GM18520 (cell line): ENCODE results near the gene NRG3.

Experiments used
- ATAC-seq: cut with Tn5 transposase; IDR thresholded peaks from one replicate; pipeline ENCODE4 v1.9.1; 2021; ENCODE audit not compliant: unreplicated experiment

NRG3 gene

DNA sequence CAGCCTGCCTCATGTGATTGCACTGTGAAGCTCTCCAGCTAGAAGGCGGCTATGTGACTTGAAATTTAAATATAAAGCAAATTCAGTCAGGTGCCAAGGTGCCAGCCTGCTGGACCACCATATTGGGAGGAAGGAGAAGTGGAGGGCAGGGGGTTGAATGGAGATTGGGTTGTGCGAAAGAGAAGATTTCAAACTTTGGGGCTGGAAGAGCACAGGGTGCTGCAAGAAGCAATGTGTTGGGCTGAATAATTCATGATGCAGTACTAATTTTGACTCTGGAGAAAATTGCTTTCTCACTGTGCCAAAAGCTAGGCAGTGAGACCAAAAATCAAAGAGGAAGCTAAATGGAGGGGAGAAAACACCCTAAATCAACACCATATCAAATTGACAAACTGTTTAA, 335.3 kb downstream of the NRG3 start:
- no peak for ATAC-seq

DNA sequence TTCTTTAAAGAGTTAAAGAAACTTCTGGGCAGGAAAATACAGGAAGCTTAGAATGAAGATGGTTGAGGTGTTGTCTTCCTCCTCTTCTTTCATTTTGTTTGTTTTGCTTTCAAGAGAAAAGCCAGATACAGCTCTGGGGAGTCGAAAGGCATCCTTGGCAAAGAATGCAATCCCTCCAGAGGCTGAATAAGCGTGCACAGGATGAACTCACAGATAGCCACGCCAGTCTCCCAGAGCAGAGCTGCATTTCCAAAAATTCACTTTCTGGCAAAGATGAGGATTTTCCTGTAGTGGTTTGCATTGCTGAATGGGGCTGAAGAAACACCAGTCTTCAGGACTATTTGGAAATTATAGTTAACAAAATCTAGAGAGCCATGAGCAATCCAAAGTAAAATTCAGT, 336.4 kb downstream of the NRG3 start:
- ATAC-seq, result no peak

DNA sequence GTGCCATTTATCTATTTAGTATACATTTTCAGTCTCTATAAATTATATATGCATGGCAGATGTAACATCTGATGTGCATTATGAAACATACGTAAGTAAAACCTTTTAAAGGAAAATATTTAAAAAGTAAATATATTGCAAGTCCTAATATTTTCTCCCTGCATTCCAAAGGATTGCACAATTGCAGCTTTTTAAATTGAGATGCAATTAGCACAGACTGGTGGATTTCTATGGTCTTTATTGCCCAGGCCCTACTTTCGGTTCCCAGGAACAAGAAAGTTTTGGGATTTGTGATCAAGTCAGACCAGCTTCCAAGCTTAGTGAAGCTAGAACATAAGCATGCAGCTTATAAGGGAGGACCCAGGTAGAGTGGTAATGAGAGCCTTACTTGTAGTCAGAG, 337.8 kb downstream of the NRG3 start:
- no peak for ATAC-seq

DNA sequence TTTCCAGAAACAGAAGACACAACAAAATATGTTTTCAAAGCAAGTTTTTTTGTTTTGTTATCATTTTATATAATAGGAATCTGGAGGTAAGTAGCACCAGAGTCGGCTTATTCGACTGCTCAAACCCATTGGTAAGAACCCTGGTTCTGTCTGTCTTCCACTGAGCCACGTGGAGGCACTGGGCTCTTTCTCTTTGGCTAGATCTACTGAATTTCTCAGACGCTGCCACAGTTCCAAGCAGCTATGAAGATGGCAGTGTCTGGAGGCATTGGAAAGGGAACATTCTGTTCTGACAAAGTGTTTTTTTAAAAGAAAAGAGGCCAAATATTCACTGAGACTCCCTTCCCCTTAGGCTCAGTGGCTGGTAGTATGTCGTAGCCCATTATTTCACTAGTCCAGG, 338.8 kb downstream of the NRG3 start:
- ATAC-seq, result no peak

DNA sequence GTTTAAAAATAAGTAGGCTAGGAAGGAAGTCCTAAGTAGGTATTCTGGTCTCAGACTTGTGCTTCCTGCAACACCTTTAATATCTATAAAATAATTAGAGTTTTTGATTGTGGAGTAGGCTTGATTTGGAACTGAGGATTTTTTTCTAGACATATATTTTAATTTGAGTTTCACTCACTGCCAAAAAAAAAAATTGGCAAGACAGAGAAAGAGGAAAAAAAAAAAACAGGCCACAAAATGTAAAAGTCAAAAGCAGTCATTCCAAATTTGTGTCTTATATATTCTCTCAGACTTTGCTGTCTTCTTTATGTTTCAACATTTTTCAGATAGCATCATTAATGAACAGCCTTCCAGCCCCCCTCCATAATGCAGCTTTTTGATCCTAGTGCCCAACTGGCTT, 346.1 kb downstream of the NRG3 start:
- no peak for ATAC-seq

DNA sequence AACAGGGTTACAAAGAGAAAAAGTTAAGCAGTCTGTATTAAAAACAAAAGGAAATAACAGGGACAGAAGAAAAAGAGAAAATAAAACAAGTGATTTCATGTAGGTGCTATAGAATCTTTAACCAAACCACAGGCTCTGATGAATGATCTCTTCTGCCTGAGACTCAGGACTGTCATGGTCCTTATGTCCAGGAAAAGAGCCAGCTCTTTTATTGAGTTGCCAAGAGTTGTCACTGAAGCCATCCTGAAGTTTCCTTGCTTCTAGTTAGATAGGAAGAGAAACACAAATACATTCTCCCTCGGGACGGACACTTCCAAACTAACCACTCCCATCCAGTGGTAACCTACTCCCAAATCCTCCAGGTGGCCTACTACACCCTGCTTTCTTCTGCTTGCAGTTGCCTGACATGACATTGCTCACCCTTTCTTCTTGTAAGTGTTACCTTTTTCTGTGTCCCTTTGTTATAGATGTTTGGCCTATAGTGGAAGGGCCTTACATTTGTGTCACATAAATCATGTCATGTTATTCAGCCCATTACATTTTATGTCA, 346.7 kb downstream of the NRG3 start:
- ATAC-seq, result no peak

DNA sequence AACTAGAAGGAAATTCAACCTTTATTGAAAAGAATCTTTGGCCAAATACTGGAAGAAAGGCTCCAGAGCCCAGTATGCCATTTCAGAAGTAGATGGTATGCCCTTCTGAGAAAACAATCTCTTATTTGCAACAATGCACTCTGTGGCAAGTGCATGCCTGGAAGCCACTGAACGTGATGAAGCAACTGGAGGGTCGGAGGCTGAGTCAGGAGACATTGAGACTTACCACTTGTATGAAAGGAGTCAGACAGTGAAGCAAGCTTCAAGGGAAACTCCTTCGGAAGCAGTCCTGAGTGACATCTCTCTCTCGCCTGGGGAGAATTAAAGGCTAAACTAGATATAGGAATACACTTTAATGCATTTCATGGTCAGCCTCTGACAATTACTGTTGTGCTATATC, 353.7 kb downstream of the NRG3 start:
- ATAC-seq, result no peak

DNA sequence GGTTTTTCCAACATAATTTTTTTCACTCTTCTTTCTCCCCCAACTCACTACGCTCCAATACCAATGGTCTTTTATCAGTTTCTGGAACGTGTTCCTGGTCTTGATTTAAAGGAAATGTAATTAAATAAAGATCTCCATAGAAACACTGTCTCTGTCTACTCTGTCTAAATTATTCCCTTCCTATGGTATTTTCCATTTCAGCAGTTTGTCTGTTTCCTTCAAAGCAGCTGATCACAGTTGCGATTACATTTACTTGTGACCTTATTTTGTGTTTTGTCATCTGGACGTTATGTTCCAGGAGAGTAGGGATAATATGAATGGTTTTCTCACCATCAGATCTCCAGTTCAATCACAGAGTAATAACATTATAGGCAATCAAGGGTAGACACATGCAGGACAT, 359.2 kb downstream of the NRG3 start:
- ATAC-seq, result no peak

DNA sequence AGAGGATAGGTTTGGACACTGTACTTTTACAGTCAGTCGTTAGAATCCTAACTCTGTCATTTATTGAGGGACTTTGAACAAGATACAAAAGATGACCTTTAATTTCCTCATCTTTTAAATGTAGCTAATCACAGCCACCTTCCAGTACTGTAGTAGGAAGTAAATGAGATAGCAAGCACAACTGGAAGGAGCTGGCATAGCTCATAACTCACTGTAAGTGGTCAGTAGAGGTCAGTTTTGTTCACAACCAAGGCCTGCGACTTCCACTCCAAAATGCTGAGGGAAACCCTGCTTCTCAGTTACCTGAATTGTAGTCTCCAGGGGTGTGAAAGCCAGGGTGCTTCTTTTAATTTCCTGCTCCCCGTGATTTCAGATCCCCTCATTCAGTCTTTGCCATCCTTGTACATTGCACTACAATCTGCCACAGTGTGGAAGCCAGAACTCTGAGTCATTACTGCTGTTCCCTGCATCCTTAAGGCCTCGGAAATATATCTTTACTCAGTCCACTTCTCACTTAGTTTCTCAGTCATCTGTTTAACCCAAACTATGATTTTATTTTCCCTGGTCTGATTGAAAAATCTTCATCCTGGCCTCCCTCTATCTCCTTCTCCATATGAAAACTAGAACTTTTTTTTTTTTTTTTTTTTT, 361.2 kb downstream of the NRG3 start:
- ATAC-seq, result no peak

DNA sequence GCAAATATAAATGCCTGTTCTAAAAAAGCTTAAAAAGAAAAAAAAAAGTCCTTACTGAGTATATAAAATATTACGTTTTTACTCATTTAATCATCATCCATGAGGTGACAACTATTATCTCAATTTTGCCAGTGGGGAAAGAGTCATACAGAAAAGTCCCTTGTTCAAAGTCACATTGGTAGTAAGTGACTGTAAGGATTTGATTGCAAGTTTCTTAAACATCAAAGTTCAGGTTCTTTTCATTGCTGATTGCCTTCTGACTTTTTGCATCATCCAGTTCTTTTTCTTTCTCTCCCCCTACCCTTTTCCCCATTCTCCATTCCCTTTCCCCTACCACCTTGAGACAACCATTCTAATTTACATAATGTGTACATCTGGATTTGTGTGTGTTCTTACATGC, 363.3 kb downstream of the NRG3 start:
- no peak for ATAC-seq

DNA sequence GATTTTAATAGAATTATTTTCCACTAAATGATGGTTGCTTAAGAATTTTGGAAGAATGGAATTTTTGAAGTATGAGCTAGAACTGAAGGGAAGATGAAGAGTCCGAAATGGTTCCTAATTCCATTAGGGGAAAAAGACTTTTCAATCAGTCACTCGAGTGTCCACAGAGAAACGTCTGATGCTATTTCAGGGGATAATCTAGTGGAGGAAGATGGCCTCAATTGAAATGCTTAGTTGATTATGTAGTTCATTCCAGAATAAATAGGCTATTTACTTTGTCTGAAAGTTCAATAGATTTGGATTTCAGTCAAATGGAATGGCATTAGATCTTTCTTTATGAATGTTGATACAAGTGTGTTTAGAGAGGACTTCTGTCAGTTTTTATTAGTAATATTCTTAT, 365.4 kb downstream of the NRG3 start:
- no peak for ATAC-seq

DNA sequence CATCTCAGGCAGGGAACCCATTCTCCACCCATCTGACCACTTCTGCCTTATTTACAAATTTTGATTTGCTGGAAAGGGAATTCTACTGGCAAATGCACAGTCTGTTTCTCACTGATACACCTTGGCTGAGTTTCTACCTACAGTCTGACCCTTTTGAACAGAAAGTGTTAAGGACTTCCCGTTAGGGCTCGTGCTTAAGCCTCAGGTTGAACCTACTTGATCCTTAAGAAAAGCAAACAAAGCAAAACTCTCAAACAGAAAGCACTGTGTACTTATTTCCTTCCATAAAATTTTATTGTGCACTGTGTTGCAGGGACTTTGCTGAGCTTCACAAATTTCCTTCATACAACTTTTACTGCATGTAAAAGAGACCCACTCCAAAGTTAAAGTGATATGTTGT, 367.8 kb downstream of the NRG3 start:
- no peak for ATAC-seq

DNA sequence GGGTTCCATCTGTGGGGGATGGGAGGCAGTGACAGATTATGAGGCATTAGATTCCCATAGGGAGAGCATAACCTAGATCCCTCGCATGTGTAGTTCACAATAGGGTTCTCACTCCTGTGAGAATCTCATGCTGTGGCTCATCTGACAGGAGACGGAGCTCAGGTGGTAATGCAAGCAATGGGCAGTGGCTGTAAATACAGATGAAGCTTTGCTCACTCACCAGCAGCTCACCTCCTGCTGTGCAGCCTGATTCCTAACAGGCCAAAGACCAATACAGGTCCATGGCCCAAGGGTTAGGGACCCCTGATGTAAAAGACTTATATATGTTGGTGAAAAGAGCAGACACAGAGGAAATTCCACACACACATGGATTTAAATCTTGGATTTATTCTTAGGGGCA, 370.2 kb downstream of the NRG3 start:
- ATAC-seq, result no peak

DNA sequence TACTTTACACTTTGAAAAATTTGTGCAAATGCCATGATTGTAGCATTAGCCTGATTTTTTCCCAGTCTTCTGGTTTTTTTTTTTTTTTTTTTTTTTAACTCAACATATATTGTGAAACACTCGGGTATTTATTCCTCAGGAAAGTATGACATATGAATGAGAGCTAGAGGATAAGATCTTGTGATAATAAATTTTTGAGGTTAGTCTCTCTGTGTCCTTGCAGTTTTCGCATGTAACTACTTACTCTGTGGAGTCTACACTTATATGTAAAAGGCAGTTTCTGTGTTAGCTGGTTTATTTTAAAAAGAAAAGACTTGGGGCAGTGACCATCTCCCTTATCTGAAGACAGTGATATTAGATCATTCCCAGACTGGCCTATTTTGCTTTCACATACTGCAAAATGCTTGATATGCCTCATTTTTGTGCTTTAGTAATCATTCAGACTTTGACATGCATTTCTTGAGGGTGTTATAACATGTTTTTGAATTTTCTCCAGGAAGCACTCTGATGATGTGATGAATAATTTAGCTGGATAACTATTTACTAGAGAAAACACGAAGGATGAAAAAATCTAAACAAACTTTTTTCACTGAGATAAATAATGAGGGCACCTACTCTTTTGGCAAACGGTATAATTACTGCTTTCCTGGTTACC, 371.0 kb downstream of the NRG3 start:
- ATAC-seq, result no peak

DNA sequence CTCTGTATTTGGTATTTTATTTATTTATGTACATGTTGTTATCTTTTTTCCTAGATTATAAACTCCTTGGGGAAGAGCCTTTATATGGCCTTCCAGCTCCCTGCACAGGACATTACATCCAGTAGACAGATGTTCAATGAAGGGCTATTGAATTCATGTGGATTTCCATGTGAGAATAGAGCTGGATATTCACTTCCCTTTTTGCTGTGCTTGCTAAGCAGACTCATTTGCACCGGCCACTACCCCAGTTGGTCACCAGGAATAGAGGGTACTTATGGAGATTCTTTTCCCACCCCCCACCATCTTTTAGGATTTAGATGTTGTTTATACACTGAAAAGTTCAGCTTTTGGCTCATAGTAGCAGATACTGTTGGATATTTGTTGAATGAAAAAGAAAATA, 374.1 kb downstream of the NRG3 start:
- ATAC-seq, result no peak

DNA sequence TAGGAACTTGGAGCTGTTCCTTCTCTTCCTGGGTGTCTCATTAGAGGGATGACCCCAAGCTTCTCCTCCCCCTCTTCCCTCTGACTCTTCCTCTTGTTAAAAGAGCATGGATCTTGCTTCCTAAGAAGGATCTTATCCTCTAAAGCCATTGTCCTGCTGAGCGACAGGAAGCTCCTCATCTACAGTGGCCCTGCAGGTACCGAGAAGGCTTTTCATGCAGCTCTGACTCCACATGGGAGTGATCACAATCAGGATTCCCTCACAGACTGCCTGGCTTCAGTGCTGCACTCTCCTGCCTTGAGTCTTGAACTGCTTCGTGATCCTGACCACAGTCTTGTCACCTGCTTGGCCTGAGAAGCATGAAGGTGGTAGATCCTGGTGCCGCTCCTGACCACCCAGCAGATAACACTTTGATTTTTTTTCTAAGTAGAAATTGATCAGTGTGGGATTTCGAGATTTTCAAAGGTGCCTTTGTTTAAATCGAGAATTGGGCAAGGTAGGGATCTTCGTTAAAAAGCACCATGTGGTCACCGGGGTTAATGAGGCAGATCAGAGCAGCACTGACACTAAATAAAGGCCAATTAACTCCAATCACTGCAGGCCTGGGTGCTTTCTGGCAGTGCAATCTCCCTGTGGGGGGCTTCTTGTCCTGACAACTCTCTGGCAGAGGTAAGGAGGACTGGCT, 376.4 kb downstream of the NRG3 start:
- ATAC-seq, result no peak

DNA sequence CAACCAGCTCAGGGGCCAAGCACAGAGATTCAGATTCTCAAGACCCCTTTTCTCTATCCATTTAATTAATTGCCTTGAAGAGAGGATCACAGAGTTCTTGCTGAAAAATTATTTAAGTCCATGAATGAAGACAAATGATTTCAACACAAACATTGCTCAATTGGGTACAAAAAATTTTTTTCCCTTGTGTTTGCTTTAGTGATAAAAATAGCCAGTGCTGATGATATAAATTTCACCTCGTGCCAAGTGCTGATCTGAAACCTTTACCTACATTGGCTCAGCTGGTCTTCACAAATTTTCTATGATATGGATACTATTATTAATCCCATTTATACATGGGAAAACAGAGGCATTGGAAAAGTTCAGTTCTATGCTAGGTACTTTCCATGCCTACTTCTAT, 377.1 kb downstream of the NRG3 start:
- no peak for ATAC-seq

DNA sequence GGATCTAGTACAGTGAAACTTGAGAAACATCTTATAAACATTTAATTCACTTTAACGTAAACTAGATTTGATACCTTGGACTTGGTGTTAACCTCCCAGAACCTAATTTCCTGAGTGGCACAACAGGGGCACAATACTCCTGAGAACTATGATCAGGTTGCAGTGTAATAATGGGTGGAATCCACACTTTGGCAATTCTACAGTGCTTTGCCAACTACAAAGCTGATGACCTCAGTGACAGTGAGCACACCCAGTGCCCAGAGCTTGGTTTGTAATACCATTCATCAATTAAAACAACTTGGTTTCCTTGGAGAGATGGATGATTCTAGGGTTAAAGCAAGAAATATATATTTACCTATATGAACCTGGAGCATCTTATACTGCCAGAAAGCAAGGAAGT, 379.2 kb downstream of the NRG3 start:
- no peak for ATAC-seq

DNA sequence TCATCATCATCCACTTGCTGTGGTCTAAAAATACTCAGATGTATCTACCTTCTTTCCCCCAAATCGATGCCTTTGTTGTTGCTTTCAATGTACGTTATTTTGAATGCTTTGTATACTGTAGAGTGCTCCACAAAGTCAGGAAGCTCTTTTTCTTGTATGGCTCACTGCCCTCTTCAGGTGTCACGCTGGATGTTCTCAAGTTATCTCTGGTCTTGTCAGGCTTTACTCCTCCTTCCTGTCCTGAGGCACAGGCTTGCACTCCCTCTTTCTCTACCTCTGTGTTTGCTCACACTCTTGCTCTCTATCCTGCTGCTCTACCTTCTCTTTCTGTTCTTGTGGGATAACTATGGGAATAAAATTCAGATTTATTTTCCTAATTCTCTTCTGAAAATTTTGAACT, 381.3 kb downstream of the NRG3 start:
- ATAC-seq, result no peak

DNA sequence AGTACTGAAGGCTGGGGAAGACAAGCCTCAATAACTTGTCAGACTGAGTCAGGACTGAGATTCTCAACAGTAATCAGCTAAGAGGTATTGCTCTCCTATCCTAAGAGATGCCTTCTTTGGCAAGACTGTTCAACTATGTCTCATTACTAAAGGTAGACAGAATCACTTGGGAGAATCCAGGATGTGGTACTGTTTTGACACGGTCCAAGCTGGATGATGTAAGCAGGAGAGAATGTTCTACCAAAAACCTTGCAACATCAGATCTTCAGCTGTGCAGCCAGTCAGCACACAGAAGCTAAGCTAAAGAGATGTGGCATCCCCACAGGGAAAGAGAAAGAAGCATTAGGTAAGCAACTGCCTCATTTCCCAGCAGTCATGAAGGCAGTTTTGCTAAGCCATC, 391.4 kb downstream of the NRG3 start:
- no peak for ATAC-seq

DNA sequence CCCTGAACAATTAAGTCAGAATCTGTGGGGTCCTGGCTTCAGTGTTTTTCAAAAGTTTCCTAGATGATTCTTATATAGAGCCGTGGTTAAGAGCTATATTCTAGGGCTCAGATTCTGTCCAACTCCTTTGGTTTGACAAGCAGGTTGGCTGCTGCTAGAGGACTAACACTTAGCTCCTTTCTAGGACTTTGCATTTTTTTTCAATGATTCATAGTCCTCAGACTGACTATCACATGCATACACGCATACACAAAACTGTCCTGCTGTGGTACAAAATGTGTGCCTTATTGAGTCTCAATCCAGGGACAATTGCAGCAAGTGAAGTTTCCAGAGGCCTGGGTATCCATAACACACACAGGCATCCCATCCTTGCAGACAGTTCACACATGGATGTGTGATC, 392.0 kb downstream of the NRG3 start:
- no peak for ATAC-seq

DNA sequence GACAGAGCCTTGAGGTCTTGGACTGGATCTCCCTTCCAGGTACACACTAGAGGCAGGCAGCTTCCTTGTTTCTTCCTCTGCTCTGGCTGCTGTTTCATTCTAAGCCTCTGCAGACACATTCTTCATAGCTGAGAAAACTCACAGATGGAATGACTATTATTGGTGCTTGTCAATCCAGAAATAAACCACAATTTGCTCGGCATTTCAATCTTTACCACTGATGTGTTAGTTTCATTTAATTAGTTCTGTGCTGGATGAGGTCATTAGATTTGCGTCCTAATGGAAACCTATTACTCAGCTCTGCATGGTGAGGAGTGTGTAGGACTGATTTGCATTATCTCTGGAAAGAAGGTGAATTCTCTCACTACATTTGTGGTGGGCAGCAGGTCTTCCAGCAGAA, 392.5 kb downstream of the NRG3 start:
- no peak for ATAC-seq
